HL-60 (cell line): ENCODE data around the gene MACF1.

Experiments
- DNase-seq, 2 experiments: peaks; one replicate each; pipeline ENCODE4 v3.0.0-alpha.2; 2010 to 2020; ENCODE audit warnings: low read depth in 1 of 2, low spot score in 1 of 2
- H3K27ac ChIP-seq: fragments of 250-450 bp; sonication (Bioruptor Pico); replicated peaks from 2 replicates; pipeline ENCODE4 v1.5.1; 2020; ENCODE audit warnings: mild to moderate bottlenecking, moderate library complexity
- H3K27me3 ChIP-seq: fragments of 250-450 bp; sonication (Bioruptor Pico); 2 replicates; pipeline ENCODE4 v1.5.1; 2021; ENCODE audit warnings: mild to moderate bottlenecking, moderate library complexity; ENCODE audit not compliant: insufficient read depth, poor library complexity, severe bottlenecking
- H3K4me3 ChIP-seq: replicated peaks from 2 replicates; pipeline ENCODE4 v1.5.1; 2011; ENCODE audit warnings: mild to moderate bottlenecking, control low read depth, low read length; ENCODE audit not compliant: insufficient read depth
- CTCF ChIP-seq: IDR thresholded peaks from one replicate; pipeline ENCODE4 v1.5.1; 2011; ENCODE audit warnings: low read length, control low read depth, inconsistent platforms; ENCODE audit not compliant: insufficient read depth
- GABPA ChIP-seq: IDR thresholded peaks from 2 replicates; pipeline ENCODE4 v1.6.1; 2012; ENCODE audit warnings: low read depth
- POLR2AphosphoS5 ChIP-seq: IDR thresholded peaks from 2 replicates; pipeline ENCODE4 v1.6.1; 2012; ENCODE audit warnings: low read depth
- REST ChIP-seq: IDR thresholded peaks from 2 replicates; pipeline ENCODE4 v1.6.1; 2012; ENCODE audit warnings: low read depth; ENCODE audit not compliant: insufficient replicate concordance
- SPI1 ChIP-seq: IDR thresholded peaks from 2 replicates; pipeline ENCODE4 v1.6.1; 2012; ENCODE audit warnings: low read depth, mild to moderate bottlenecking, borderline replicate concordance

The MACF1 gene

GRCh38 chr1:39255222-39255621 lies 50.7 kb downstream of the MACF1 start:
- no peak overlapping the region for H3K27ac ChIP-seq
- H3K4me3 ChIP-seq: no peak overlapping the region
- TF ChIP-seq SPI1 (no peak), POLR2AphosphoS5 (no peak), CTCF (no peak), REST (no peak), GABPA (no peak)
- DNase-seq: no peak
- H3K27me3 ChIP-seq: no peaks in the 10 kb centered on the region

- peak; percentile 14 to 58 for DNase-seq
- Histone ChIP-seq H3K27ac (no peak overlapping the region), H3K4me3 (no peak overlapping the region), H3K27me3 (no peaks in the 10 kb centered on the region)
- TF ChIP-seq REST (no peak), GABPA (no peak), POLR2AphosphoS5 (no peak), CTCF (peak; percentile 48), SPI1 (no peak)
Observed at GRCh38 chr1:39258146-39258924, 53.8 kb downstream of the MACF1 start.

- Histone ChIP-seq H3K27me3 (no peaks in the 10 kb centered on the region), H3K4me3 (no peak overlapping the region), H3K27ac (no peak overlapping the region)
- DNase-seq: no peak
- TF ChIP-seq GABPA: no peak
- no peak for TF ChIP-seq REST
- no peak for TF ChIP-seq SPI1
- no peak for TF ChIP-seq CTCF
- TF ChIP-seq POLR2AphosphoS5: no peak
Observed at GRCh38 chr1:39258925-39259244, 54.4 kb downstream of the MACF1 start.
